Ishikawa (cell line): ENCODE results near the gene SDR9C7.

ENCODE experiments used
- CEBPB ChIP-seq: IDR thresholded peaks from 2 replicates; pipeline ENCODE4 v1.6.1; 2012
- CREB1 ChIP-seq: IDR thresholded peaks from 2 replicates; pipeline ENCODE4 v1.6.1; 2012; ENCODE audit warnings: low read depth
- EGR1 ChIP-seq: IDR thresholded peaks from 2 replicates; pipeline ENCODE4 v1.6.1; 2012
- EP300 ChIP-seq: IDR thresholded peaks from 2 replicates; pipeline ENCODE4 v1.6.1; 2012; ENCODE audit warnings: borderline replicate concordance
- FOXM1 ChIP-seq: IDR thresholded peaks from 2 replicates; pipeline ENCODE4 v1.6.1; 2012; ENCODE audit warnings: low read depth, borderline replicate concordance
- MAX ChIP-seq: IDR thresholded peaks from 2 replicates; pipeline ENCODE4 v1.6.1; 2012
- NFIC ChIP-seq: IDR thresholded peaks from 2 replicates; pipeline ENCODE4 v1.6.1; 2012
- RAD21 ChIP-seq: IDR thresholded peaks from 2 replicates; pipeline ENCODE4 v1.6.1; 2012; ENCODE audit warnings: low read depth
- REST ChIP-seq: IDR thresholded peaks from 2 replicates; pipeline ENCODE4 v1.6.1; 2012; ENCODE audit warnings: low read depth, mild to moderate bottlenecking
- TAF1 ChIP-seq: IDR thresholded peaks from 2 replicates; pipeline ENCODE4 v1.6.1; 2012; ENCODE audit warnings: low read depth, mild to moderate bottlenecking
- TCF12 ChIP-seq: IDR thresholded peaks from 2 replicates; pipeline ENCODE4 v1.6.1; 2012; ENCODE audit warnings: low read depth
- TEAD4 ChIP-seq: IDR thresholded peaks from 2 replicates; pipeline ENCODE4 v1.6.1; 2012
- USF1 ChIP-seq: IDR thresholded peaks from 2 replicates; pipeline ENCODE4 v1.6.1; 2012
- YY1 ChIP-seq: IDR thresholded peaks from 2 replicates; pipeline ENCODE4 v1.6.1; 2012; ENCODE audit warnings: low read depth
- ZBTB7A ChIP-seq: IDR thresholded peaks from 2 replicates; pipeline ENCODE4 v1.6.1; 2012; ENCODE audit warnings: low read depth

SDR9C7 gene

GRCh38 chr12:56928262-56928661, 5.9 kb downstream of the SDR9C7 start:
- TF ChIP-seq CEBPB = no peak
- no peak for TF ChIP-seq EP300
- TF ChIP-seq EGR1 = no peak
- no peak for TF ChIP-seq RAD21

GRCh38 chr12:56927281-56927680, 6.9 kb downstream of the SDR9C7 start:
- TF ChIP-seq USF1 = no peak
- no peak for TF ChIP-seq TEAD4
- TF ChIP-seq FOXM1 = no peak
- no peak for TF ChIP-seq TCF12
- TF ChIP-seq ZBTB7A = no peak
- TF ChIP-seq RAD21 = no peak

GRCh38 chr12:56922031-56922430, 12.2 kb downstream of the SDR9C7 start:
- TF ChIP-seq TAF1 = no peak
- no peak for TF ChIP-seq MAX
- no peak for TF ChIP-seq YY1

- TF ChIP-seq TCF12 (no peak), CEBPB (no peak), TEAD4 (no peak), USF1 (no peak), EP300 (no peak), RAD21 (no peak), MAX (no peak), YY1 (no peak), NFIC (no peak), EGR1 (no peak)
Measured at GRCh38 chr12:56921346-56921745, 12.9 kb downstream of the SDR9C7 start.

- TF ChIP-seq TAF1 (no peak), FOXM1 (no peak), EGR1 (no peak), CEBPB (no peak), CREB1 (no peak), TEAD4 (no peak), ZBTB7A (no peak), EP300 (no peak), YY1 (no peak), REST (no peak), NFIC (no peak), RAD21 (no peak), TCF12 (no peak), MAX (no peak), USF1 (no peak)
Measured at GRCh38 chr12:56916996-56917333, 17.2 kb downstream of the SDR9C7 start.

- TF ChIP-seq REST = no peak
- TF ChIP-seq ZBTB7A = no peak
- no peak for TF ChIP-seq FOXM1
- TF ChIP-seq USF1 = no peak
- no peak for TF ChIP-seq CEBPB
- TF ChIP-seq CREB1 = no peak
- no peak for TF ChIP-seq YY1
- TF ChIP-seq TEAD4 = no peak
- no peak for TF ChIP-seq EGR1
- no peak for TF ChIP-seq TAF1
- TF ChIP-seq MAX = no peak
Measured at GRCh38 chr12:56916296-56916995, 17.8 kb downstream of the SDR9C7 start.
